Smooth muscle cell (in vitro differentiated cells): ENCODE data around the gene GRK1. TPM values are rescaled to one million over a fixed set of nuclear protein-coding genes. Genes with fewer than 3 reads are reported as not detected.

Experiments
- DNase-seq: peaks from one replicate; lab custom pipeline; 2025; ENCODE audit not compliant: unreplicated experiment; lab: John Stamatoyannopoulos, UW
- H2AFZ ChIP-seq: fragments of 200-600 bp; sonication (generic); 2 replicates; pipeline ENCODE4 v1.6.0; 2016; ENCODE audit warnings: antibody characterized with exemption, low read depth, mild to moderate bottlenecking
- H3F3A ChIP-seq: fragments of 200-600 bp; sonication (generic); 2 replicates; pipeline ENCODE4 v1.6.0; 2017; ENCODE audit warnings: antibody characterized with exemption, low read depth
- H3K27ac ChIP-seq: fragments of 200-600 bp; sonication (generic); 2 replicates; pipeline ENCODE4 v1.5.1; 2016; ENCODE audit warnings: low read depth, mild to moderate bottlenecking
- H3K27me3 ChIP-seq: fragments of 200-600 bp; sonication (generic); 2 replicates; pipeline ENCODE4 v1.6.1; 2016; ENCODE audit warnings: low read depth, mild to moderate bottlenecking
- H3K36me3 ChIP-seq: fragments of 200-600 bp; sonication (generic); 2 replicates; pipeline ENCODE4 v1.5.1; 2016; ENCODE audit warnings: low read depth
- H3K4me1 ChIP-seq: fragments of 200-600 bp; sonication (generic); 2 replicates; pipeline ENCODE4 v1.5.1; 2016; ENCODE audit warnings: low read depth
- H3K4me2 ChIP-seq: fragments of 200-600 bp; sonication (generic); 2 replicates; pipeline ENCODE4 v1.6.0; 2016; ENCODE audit warnings: mild to moderate bottlenecking
- H3K4me3 ChIP-seq: fragments of 200-600 bp; sonication (generic); 2 replicates; pipeline ENCODE4 v1.5.1; 2016; ENCODE audit warnings: mild to moderate bottlenecking
- H3K79me2 ChIP-seq: fragments of 200-600 bp; sonication (generic); 2 replicates; pipeline ENCODE4 v1.6.0; 2016; ENCODE audit warnings: low read depth, mild to moderate bottlenecking
- H3K9ac ChIP-seq: fragments of 200-600 bp; sonication (generic); 2 replicates; pipeline ENCODE4 v1.6.0; 2016; ENCODE audit warnings: low read depth
- H3K9me3 ChIP-seq: fragments of 200-600 bp; sonication (generic); replicated peaks from 2 replicates; pipeline ENCODE4 v1.5.1; 2016; ENCODE audit warnings: low read depth
- H4K20me1 ChIP-seq: fragments of 200-600 bp; sonication (generic); 2 replicates; pipeline ENCODE4 v1.6.0; 2016; ENCODE audit warnings: low read depth
- WGBS: methylation state at CpG from one replicate; pipeline ENCODE4 v1.1.7; 2016; ENCODE audit warnings: low lambda C conversion rate; 5-methylcytosine and 5-hydroxymethylcytosine counted together
- polyA plus RNA-seq: library from polyadenylated mRNA; unstranded; fragments of >200 nt; fragmentation: Nextera tagmentation; extraction: Ambion mirVana; gene quantifications from 2 replicates; pipeline ENCODE4 v1.2.1, GENCODE V29; 2016
- total RNA-seq: library from RNA; depleted of rRNA; stranded (reverse); fragments of >200 nt; gene quantifications from 2 replicates; pipeline ENCODE4 v1.2.3, GENCODE V29; 2014
- TF ChIP-seq, protein P1 (sequence below): fragments of 200-600 bp; sonication (generic); IDR thresholded peaks from 2 replicates; pipeline ENCODE4 v1.5.1; 2017; ENCODE audit warnings: borderline replicate concordance, mild to moderate bottlenecking, antibody characterized with exemption; ENCODE audit not compliant: insufficient read depth, poor library complexity, severe bottlenecking

The GRK1 gene
- total and polyA plus RNA-seq, 2 experiments from 2014 or later: not detected

- no peaks in the 10 kb centered on the region for H3K4me1 ChIP-seq
- TF ChIP-seq, protein P1, sequence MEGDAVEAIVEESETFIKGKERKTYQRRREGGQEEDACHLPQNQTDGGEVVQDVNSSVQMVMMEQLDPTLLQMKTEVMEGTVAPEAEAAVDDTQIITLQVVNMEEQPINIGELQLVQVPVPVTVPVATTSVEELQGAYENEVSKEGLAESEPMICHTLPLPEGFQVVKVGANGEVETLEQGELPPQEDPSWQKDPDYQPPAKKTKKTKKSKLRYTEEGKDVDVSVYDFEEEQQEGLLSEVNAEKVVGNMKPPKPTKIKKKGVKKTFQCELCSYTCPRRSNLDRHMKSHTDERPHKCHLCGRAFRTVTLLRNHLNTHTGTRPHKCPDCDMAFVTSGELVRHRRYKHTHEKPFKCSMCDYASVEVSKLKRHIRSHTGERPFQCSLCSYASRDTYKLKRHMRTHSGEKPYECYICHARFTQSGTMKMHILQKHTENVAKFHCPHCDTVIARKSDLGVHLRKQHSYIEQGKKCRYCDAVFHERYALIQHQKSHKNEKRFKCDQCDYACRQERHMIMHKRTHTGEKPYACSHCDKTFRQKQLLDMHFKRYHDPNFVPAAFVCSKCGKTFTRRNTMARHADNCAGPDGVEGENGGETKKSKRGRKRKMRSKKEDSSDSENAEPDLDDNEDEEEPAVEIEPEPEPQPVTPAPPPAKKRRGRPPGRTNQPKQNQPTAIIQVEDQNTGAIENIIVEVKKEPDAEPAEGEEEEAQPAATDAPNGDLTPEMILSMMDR: no peak
- DNase-seq: no peak
Observed at GRCh38 chr13:113753171-113753570, 86.2 kb downstream of the GRK1 start.

DNA sequence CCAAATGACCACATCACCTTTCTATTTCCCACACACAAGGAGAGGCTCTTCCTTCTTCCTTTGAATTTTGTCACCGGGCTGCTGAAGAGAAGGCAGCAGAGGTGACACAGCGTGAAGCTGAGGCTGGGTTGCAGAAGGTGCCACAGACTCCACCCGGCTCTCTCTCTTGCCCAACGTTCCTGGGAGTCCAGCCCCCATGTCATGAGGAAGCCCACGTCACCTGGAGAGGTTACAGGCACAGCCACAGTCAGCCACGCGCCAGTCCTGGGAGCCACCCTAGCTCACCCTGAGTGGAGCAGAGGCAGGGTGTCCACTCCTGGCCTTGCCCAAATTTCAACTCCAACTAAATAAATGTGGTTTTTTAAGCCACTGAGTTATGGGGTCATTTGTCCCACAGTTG lies 87.2 kb downstream of the GRK1 start:
- TF ChIP-seq, protein P1: no peak
- no peak overlapping the region for H3K4me2 ChIP-seq

More at GRCh38 chr13:113753171-113753570, 86.2 kb downstream of the GRK1 start:
- no peak overlapping the region for H3K4me2 ChIP-seq
- H3K9ac ChIP-seq: no peak overlapping the region
- no peak overlapping the region for H3K4me3 ChIP-seq
- no peaks in the 10 kb centered on the region for H4K20me1 ChIP-seq
- H3K36me3 ChIP-seq: no peaks in the 10 kb centered on the region
- no peaks in the 10 kb centered on the region for H3K79me2 ChIP-seq
- WGBS: 85% methylated on average over 11 of the region's 11 CpGs
- H3K9me3 ChIP-seq: no peaks in the 10 kb centered on the region
- H3F3A ChIP-seq: no peaks in the 10 kb centered on the region
- H3K27me3 ChIP-seq: no peaks in the 10 kb centered on the region
- H3K27ac ChIP-seq: no peak overlapping the region
- no peak overlapping the region for H2AFZ ChIP-seq

GRCh38 chr13:113754691-113755090 lies 87.7 kb downstream of the GRK1 start:
- Histone ChIP-seq H2AFZ (no peak overlapping the region), H3K4me1 (no peaks in the 10 kb centered on the region), H3K27me3 (peaks cover 4% of the 10 kb centered on the region), H3K27ac (no peak overlapping the region), H3K4me3 (no peak overlapping the region), H3K9me3 (no peaks in the 10 kb centered on the region), H3F3A (no peaks in the 10 kb centered on the region), H3K4me2 (no peak overlapping the region), H4K20me1 (no peaks in the 10 kb centered on the region), H3K9ac (no peak overlapping the region), H3K79me2 (no peaks in the 10 kb centered on the region), H3K36me3 (no peaks in the 10 kb centered on the region)
- TF ChIP-seq, protein P1: no peak
- no peak for DNase-seq
- WGBS: 89% methylated on average over 15 of the region's 15 CpGs

More for the DNA sequence above, 87.2 kb downstream of the GRK1 start:
- Histone ChIP-seq H4K20me1 (no peaks in the 10 kb centered on the region), H3K27me3 (no peaks in the 10 kb centered on the region), H3K79me2 (no peaks in the 10 kb centered on the region), H3K36me3 (no peaks in the 10 kb centered on the region), H3K9me3 (no peaks in the 10 kb centered on the region), H2AFZ (no peak overlapping the region), H3K4me1 (no peaks in the 10 kb centered on the region), H3K4me3 (no peak overlapping the region), H3K27ac (no peak overlapping the region), H3K9ac (no peak overlapping the region), H3F3A (no peaks in the 10 kb centered on the region)
- WGBS: 84% methylated on average over 7 of the region's 7 CpGs
- no peak for DNase-seq

- Histone ChIP-seq H4K20me1 (no peaks in the 10 kb centered on the region), H3K4me3 (no peak overlapping the region), H3K4me1 (no peaks in the 10 kb centered on the region), H3F3A (no peaks in the 10 kb centered on the region), H3K4me2 (no peak overlapping the region), H3K79me2 (no peaks in the 10 kb centered on the region), H3K9me3 (no peaks in the 10 kb centered on the region), H3K9ac (no peak overlapping the region), H3K27me3 (peaks cover 23% of the 10 kb centered on the region), H3K36me3 (no peaks in the 10 kb centered on the region), H3K27ac (no peak overlapping the region), H2AFZ (no peak overlapping the region)
- 93% methylated on average over 20 of the region's 20 CpGs for WGBS
- TF ChIP-seq, protein P1: no peak
- DNase-seq: no peak
Observed at GRCh38 chr13:113756441-113757097, 89.5 kb downstream of the GRK1 start.
